ENCODE measurements around the gene OTC.

Gene OTC

DNA sequence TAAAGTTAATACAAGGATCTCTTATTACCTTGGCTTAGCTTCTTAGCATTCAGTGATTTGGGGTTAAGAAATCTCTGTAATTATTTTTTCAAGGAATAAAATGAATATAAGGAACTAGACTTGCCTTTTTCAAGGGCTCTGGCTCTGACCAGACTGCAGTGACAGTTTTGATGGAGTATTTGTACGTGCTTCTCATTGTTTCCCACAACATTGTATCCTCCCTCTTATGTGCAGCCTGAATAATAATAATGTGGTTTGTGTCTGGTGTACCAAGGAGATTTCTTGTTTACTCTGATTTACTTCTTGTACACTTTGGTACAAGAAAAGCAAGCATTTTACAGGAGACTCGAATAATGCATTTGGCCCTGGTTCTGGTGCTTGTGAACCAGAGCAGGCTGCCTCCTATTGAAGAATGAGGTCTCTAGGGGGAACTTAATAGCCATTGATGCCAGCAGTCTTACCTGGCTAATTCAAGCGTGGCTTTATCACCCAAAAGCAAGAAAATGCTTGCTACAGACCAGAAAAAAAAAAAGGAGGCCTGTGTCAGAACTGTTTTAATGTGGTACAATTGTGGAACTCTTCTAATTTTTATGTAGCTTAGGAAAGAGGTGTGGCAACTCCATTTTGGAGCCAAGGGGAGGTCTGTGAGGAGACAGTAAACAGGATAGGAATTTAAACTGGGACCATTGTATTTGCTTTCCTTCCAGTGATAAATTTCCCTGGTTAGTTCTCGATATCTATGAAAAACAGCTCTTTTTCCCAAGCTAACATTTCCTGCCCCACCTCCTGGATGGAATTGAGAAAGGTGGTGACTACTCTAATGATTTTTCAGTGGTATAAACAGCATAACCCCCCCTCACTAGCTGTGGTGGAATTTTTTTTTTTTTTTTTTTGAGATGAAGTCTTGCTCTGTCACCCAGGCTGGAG is 5.6 kb downstream of the OTC start:
- DNase-seq (ENCODE audit: low read depth, low spot score) = no peak

DNA sequence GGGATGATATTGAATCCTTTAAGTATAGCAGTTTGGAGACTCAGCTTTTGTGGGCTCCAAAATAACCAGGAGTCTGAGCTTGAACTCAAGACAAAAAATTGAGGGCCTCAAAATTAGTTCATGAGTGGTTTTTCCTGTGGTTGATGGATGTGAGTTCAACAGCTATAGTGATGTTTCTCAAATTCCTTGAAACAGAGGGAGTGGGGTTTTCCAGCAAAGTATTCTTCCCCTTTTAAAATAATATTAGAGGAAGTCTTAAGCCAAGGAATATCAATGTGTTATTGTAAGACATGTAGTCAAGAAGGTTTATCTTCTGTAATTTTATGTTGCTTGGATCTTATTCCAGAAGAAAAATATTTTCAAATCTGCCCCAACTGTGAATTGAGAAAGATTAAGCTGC is 10.6 kb downstream of the OTC start:
- DNase-seq (ENCODE audit: low read depth, low spot score) = no peak

DNA sequence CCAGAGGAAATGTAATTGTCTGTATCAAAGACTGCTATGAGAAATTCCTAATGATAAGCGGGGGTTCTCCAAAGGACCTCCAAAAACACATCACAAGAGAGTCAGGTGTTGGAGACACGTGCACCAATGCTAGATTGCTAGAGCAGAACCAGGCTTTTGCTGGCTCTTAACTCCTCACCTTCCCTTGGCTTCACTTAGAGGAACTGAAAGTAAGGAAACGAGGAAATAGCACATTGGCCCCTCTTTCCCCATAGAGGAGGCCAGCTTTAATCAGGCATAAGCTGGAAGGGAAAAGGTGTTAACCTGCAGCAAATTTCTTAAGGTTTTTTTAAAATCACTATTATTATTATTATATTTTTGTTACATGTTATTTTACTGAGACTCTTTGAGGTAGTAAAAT is 13.6 kb downstream of the OTC start:
- no peak for DNase-seq (ENCODE audit: low read depth, low spot score)

DNA sequence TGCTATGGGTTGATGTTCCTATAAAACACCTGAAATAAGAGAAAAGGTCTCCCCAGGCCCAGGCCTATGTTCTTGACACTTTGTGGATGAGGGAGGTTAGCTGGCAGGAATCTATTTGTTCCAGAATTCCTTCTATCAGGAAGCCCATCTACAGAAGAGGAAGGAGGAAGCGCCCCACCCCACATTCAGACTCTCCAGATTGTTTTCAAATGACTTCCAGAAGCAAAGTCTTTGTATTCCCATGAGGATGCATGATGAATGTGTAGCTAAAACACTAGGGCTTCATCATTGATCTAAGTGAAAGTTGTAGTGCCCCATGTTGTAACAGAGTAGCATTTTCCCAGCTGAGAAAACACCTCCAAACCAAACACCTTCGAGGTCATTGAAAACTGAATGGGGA is 16.4 kb downstream of the OTC start:
- DNase-seq (ENCODE audit: low read depth, low spot score) = no peak

- no peak for DNase-seq (ENCODE audit: low read depth, low spot score)
Observed at GRCh38 chrX:38371641-38372040, 19.2 kb downstream of the OTC start.

GRCh38 chrX:38374431-38374830 is 22.0 kb downstream of the OTC start:
- DNase-seq (ENCODE audit: low read depth, low spot score) = no peak

GRCh38 chrX:38375891-38376290 is 23.5 kb downstream of the OTC start:
- no peak for DNase-seq (ENCODE audit: low read depth, low spot score)

GRCh38 chrX:38376747-38377146 is 24.3 kb downstream of the OTC start:
- DNase-seq (ENCODE audit: low read depth, low spot score) = no peak

DNA sequence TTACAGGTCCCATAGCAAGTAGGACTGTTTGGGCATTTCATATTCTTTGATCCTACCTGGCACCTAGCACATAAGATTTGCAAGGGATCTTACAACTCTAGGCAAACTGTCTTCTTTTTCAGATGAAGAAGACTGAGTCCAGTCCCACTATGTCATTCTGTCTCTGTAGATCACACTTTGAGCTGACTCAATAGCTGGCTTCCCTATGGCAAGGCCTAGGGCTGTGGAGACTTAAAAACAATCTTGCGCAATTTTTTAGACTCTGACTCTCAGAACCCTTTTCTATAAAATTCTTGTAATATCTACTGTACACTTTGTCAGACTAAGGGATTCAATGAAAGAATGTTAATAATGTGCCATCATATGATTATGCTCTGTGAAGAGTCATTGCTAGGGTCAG is 26.7 kb downstream of the OTC start:
- no peak for DNase-seq (ENCODE audit: low read depth, low spot score)

DNA sequence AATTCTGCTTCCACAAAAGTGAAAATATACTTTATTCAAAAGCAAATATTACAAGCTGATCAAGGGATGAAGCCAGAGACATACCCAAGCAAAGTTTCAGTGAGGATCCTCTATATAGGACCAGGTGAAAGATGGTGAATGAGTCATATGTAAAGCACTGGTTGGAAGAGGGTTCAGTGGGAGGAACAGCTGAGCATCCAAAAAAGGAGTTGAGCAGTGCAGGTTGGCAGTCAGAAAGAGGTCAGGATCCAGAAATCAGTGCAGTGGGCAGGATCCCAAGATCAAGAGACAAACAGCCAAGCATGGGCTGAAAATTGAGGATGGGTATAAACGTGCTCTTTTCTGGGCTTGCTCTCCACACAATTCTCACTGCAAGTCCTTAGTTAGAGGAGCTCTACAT is 30.3 kb downstream of the OTC start:
- no peak for DNase-seq (ENCODE audit: low read depth, low spot score)

DNA sequence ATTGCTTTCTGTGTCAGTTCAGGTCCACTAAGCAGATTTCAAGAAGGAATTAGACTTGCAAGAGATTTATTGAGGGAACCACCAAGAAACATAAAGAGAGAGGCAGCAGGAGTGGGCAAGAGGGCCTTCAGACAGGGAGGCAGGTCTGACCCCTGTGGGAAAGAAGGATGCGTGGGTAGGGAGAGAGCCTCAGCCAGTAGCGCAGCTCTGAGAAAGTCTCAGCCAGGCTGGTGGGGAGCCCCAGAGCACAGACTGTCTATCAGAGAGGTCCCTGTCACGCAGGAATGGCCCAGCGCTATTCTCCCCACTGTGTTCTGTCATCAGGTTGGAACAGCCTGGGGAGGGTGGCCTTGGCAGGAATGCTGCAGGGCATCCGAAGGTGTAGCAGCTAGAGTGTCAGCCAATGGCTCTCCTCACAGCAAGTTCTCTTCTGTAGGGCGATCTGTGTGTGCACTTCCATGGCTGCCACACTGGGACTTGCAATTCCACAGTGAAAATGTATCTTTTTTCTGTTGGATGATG is 48.0 kb downstream of the OTC start:
- DNase-seq (ENCODE audit: low read depth, low spot score) = no peak

GRCh38 chrX:38402118-38402517 is 49.7 kb downstream of the OTC start:
- DNase-seq (ENCODE audit: low read depth, low spot score) = no peak

DNA sequence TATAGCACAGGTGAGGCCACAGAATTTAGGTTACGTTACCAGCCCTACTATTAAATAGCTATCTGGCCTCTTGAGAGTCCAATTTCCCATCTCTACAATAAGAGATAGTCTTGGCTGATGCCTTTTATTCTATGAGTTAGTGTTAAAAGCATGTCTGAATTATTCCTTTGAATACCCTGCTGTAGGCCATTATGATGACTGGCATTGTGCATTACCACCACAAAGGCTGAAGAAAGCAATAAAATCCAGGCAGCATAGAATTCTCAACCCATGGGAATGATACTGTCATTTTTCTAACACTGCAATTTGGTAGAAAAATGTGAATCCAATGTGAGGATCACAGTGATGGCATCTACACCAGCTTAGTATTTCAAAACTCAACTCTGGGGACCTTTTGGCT is 51.4 kb downstream of the OTC start:
- no peak for DNase-seq (ENCODE audit: low read depth, low spot score)

- no peak for DNase-seq (ENCODE audit: low read depth, low spot score)
Observed at GRCh38 chrX:38407126-38407525, 54.7 kb downstream of the OTC start.

DNA sequence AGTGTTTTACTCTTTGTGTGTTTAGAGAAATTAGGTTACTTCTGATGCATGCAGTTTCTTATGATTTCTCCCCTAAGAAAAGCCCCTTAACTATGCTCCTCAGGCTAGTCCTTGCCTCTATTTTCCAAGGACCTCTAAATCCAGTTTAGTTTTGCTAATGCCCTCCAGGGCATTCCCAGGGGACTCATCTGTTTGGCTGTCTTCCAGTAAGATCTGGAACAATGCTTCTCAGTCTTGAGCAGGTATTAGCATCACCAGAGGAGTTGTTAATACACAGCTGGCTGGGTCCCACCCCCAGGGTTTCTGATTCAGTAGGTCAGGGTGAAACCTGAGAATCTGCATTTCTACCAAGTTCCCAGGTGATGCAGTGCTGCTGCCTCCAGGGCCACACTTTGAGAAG is 56.9 kb downstream of the OTC start:
- DNase-seq (ENCODE audit: low read depth, low spot score) = no peak

DNA sequence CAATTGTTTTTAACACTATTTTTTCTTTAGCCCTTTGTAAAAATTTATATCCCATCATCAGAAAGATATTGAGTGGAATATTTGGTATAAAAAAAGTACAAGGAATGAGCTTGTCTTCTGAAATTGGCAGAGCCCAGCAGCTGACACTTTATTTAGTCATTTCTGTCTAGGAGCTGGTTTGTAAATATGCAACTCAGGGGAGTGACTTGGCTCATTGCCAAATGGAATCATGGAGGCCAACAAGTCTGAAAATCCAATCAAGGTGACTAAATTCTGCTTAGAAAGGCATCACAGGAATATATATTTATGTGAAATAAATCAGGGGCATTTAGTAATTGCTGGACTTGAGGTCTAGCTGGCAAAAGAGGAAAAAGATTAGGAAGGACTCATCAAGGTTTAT is 74.4 kb downstream of the OTC start:
- DNase-seq (ENCODE audit: low read depth, low spot score) = no peak

DNA sequence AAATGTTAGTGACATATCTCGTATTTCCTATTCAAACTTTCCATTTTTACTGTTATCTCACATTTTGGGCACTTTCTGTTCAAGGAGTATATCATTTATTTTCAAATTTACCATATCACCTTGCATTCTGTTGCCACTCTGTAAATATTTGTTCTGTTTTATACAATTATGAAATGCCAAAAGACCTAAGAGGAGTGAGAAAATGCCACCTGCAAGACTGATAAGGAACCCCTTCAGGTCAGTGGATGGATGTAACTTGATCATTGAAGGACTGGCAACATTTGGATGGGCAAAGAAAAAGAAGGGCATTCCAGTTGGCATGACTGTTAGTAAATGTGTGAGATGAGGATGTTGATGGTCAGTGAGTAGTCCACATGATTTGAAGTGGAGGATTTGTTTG is 79.1 kb downstream of the OTC start:
- DNase-seq (ENCODE audit: low read depth, low spot score) = no peak

DNA sequence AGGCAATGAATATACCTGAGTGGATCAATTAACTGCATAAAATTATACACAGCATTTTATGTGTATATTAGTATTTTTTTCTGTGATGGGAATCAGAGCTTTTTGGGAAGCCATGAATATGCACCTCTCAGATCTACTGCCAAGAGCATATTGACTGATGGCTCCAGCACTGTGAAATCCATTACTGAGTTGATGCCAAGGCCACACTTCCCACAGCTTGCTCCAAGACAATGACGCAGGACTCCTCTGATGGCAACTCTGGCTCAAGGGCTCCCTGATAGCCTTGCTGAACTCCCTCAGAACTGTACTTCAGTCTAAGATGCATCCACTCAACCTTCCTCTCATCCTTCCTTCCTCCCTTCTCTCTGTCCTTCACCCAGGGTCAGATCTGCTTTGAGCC is 82.7 kb downstream of the OTC start:
- no peak for DNase-seq (ENCODE audit: low read depth, low spot score)

DNA sequence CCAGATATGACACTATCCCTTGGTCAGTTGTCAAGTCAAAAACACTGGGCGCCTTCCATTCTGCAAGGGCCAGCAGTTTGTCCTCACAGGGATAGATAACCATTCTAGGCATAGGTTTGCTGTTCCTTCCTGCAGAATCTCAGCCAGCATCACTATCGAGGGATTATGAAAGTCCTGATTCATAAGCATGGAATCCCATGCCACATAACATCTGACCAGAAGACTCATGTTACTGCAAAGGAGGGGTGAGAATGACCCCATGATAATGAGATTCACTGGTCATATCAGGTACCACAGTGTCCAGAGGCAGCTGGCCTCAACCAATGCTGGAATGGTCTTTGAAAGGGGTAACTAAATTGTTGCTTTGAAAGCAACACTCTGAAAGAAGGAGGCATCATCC is 84.7 kb downstream of the OTC start:
- DNase-seq (ENCODE audit: low read depth, low spot score) = no peak

- no peak for DNase-seq (ENCODE audit: low read depth, low spot score)
Observed at GRCh38 chrX:38438321-38438720, 85.9 kb downstream of the OTC start.

- DNase-seq (ENCODE audit: low read depth, low spot score) = no peak
Observed at GRCh38 chrX:38452603-38453002, 100.2 kb downstream of the OTC start.

DNA sequence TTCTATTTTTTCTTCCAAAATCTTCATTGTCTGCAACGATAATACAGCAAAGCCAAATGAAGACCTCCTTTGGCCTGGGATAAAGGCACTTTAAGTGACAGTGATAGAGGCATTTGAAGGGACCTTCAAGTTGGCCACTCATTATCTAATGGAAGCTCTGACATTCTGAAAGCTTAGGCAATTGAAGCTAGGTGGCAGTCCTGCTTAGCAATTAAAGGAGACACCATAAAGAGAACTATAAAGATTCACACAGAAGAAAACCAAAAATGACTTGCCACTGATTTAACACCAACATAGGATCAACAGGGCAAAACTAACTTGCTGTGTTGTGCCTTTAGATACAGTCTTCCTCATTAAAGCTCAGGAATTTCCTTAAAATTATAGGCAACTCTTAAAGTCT is 105.7 kb downstream of the OTC start:
- DNase-seq (ENCODE audit: low read depth, low spot score) = no peak

DNA sequence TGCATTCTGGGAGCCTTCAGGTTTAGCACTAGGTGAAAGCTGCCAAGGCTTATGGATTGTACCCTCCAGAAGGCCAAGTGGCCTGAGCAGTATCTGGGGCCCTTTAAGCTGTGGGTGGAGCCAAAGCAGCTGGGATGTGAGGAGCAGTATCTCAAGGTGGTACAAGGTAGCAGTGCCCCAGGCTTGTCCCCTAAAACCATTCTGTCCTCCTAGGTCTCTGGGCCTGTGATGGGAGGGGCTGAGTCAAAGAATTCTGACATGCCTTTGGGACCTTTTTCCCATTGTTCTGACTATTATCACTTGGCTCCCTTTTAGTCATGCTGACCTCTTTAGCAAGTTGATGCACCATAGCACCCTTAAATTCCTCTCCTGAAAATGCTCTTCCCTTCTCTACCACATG is 109.9 kb downstream of the OTC start:
- DNase-seq (ENCODE audit: low read depth, low spot score) = no peak

GRCh38 chrX:38465686-38466085 is 113.3 kb downstream of the OTC start:
- no peak for DNase-seq (ENCODE audit: low read depth, low spot score)
